Neural progenitor cell (in vitro differentiated cells): ENCODE results near the gene PLVAP. TPM values are rescaled to one million over a fixed set of nuclear protein-coding genes. Genes with fewer than 3 reads are reported as not detected.

Experiments used
- DNase-seq: peaks from one replicate; pipeline ENCODE4 v3.0.0-alpha.2; 2016; ENCODE audit warnings: low spot score
- H2AFZ ChIP-seq: fragments of 200-600 bp; sonication (generic); replicated peaks from 2 replicates; pipeline ENCODE4 v1.6.1; 2016; ENCODE audit warnings: antibody characterized with exemption
- H3F3A ChIP-seq: fragments of 200-600 bp; sonication (generic); 2 replicates; pipeline ENCODE4 v1.6.1; 2016; ENCODE audit warnings: antibody characterized with exemption, low read depth
- H3K27ac ChIP-seq: fragments of 200-600 bp; sonication (generic); 2 replicates; pipeline ENCODE4 v1.5.1; 2016; ENCODE audit warnings: mild to moderate bottlenecking
- H3K27me3 ChIP-seq: fragments of 200-600 bp; sonication (generic); 2 replicates; pipeline ENCODE4 v1.6.1; 2016; ENCODE audit warnings: mild to moderate bottlenecking, moderate library complexity
- H3K36me3 ChIP-seq: fragments of 200-600 bp; sonication (generic); 2 replicates; pipeline ENCODE4 v1.5.1; 2016
- H3K4me1 ChIP-seq: fragments of 200-600 bp; sonication (generic); 2 replicates; pipeline ENCODE4 v1.6.1; 2016; ENCODE audit warnings: mixed run types
- H3K4me2 ChIP-seq: fragments of 200-600 bp; sonication (generic); 2 replicates; pipeline ENCODE4 v1.6.1; 2016
- H3K4me3 ChIP-seq: fragments of 200-600 bp; sonication (generic); 2 replicates; pipeline ENCODE4 v1.5.1; 2016
- H3K79me2 ChIP-seq: fragments of 200-600 bp; sonication (generic); 2 replicates; pipeline ENCODE4 v1.6.1; 2016; ENCODE audit warnings: low read depth
- H3K9ac ChIP-seq: fragments of 200-600 bp; sonication (generic); 2 replicates; pipeline ENCODE4 v1.6.1; 2016
- H3K9me3 ChIP-seq: fragments of 200-600 bp; sonication (generic); 2 replicates; pipeline ENCODE4 v1.5.1; 2016; ENCODE audit warnings: low read depth
- H4K20me1 ChIP-seq: fragments of 200-600 bp; sonication (generic); 2 replicates; pipeline ENCODE4 v1.6.1; 2016; ENCODE audit warnings: low read depth
- H3K27ac Mint-ChIP-seq: 3 replicates; pipeline ENCODE4 v1.8.0; 2021; ENCODE audit warnings: mixed read lengths
- H3K27me3 Mint-ChIP-seq: 2 replicates; pipeline ENCODE4 v1.8.0; 2022; ENCODE audit warnings: low read depth, mild to moderate bottlenecking, inconsistent platforms, moderate library complexity, mixed read lengths; ENCODE audit not compliant: insufficient read depth
- H3K36me3 Mint-ChIP-seq: 3 replicates; pipeline ENCODE4 v1.8.0; 2021; ENCODE audit warnings: mixed read lengths
- H3K4me1 Mint-ChIP-seq: 3 replicates; pipeline ENCODE4 v1.8.0; 2021; ENCODE audit warnings: mixed read lengths
- H3K4me3 Mint-ChIP-seq: 3 replicates; pipeline ENCODE4 v1.8.0; 2021; ENCODE audit warnings: mild to moderate bottlenecking, moderate library complexity, mixed read lengths
- H3K9me3 Mint-ChIP-seq: 3 replicates; pipeline ENCODE4 v1.8.0; 2020; ENCODE audit warnings: mixed read lengths
- EZH2 ChIP-seq: fragments of 200-600 bp; sonication (generic); IDR thresholded peaks from 2 replicates; pipeline ENCODE4 v1.6.1; 2017; ENCODE audit warnings: antibody characterized with exemption, mild to moderate bottlenecking, moderate library complexity
- EZH2phosphoT487 ChIP-seq: fragments of 200-600 bp; sonication (generic); IDR thresholded peaks from 2 replicates; pipeline ENCODE4 v1.6.1; 2017; ENCODE audit warnings: antibody characterized with exemption
- total RNA-seq: library from RNA; depleted of rRNA; stranded (reverse); fragments of >200 nt; gene quantifications from 2 replicates; pipeline ENCODE4 v1.2.3, GENCODE V29; 2015; ENCODE audit warnings: low replicate concordance
- TF ChIP-seq, protein P1 (sequence below): fragments of 200-600 bp; sonication (generic); IDR thresholded peaks from 2 replicates; pipeline ENCODE4 v1.5.1; 2017; ENCODE audit warnings: antibody characterized with exemption, mild to moderate bottlenecking

Gene PLVAP
- total RNA-seq, 1 donor from 2014 or later, result 0.11 TPM

DNA sequence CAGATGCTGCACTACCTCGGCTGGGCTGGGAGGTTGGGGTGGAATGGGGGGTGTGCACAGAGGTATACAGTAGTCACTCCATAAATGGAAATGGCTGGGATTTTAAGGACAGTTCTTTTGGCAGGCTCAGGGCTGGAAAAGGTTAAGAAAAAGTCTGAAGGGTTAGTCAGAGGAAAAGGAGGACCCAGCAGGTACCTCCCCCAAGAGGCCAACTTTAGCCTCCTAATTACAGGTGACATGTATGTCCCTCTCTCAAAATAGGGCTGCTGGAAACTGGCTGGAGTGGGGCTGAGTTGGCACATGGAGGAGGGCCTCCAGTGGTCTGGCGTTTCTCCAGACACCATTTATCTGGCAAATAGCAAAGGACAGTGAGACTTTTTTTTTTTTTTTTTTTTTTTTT lies 15.9 kb upstream of the PLVAP start:
- Mint-ChIP-seq H3K4me1 (peaks cover 18% of the 10 kb centered on the region), H3K9me3 (peaks cover 8% of the 10 kb centered on the region), H3K27me3 (peaks cover 17% of the 10 kb centered on the region), H3K36me3 (no peaks in the 10 kb centered on the region), H3K4me3 (peak overlapping the region; percentile 11), H3K27ac (no peak overlapping the region)
- Histone ChIP-seq H3K4me2 (no peak overlapping the region), H3K4me1 (no peaks in the 10 kb centered on the region), H3K27ac (no peak overlapping the region), H3F3A (peaks cover 22% of the 10 kb centered on the region), H4K20me1 (no peaks in the 10 kb centered on the region), H3K36me3 (no peaks in the 10 kb centered on the region), H3K79me2 (no peaks in the 10 kb centered on the region), H3K9ac (no peak overlapping the region), H3K27me3 (peaks cover 14% of the 10 kb centered on the region), H2AFZ (no peak overlapping the region), H3K4me3 (no peak overlapping the region), H3K9me3 (peaks cover 4% of the 10 kb centered on the region)
- DNase-seq, result no peak
- TF ChIP-seq, protein P1, sequence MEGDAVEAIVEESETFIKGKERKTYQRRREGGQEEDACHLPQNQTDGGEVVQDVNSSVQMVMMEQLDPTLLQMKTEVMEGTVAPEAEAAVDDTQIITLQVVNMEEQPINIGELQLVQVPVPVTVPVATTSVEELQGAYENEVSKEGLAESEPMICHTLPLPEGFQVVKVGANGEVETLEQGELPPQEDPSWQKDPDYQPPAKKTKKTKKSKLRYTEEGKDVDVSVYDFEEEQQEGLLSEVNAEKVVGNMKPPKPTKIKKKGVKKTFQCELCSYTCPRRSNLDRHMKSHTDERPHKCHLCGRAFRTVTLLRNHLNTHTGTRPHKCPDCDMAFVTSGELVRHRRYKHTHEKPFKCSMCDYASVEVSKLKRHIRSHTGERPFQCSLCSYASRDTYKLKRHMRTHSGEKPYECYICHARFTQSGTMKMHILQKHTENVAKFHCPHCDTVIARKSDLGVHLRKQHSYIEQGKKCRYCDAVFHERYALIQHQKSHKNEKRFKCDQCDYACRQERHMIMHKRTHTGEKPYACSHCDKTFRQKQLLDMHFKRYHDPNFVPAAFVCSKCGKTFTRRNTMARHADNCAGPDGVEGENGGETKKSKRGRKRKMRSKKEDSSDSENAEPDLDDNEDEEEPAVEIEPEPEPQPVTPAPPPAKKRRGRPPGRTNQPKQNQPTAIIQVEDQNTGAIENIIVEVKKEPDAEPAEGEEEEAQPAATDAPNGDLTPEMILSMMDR, result no peak

DNA sequence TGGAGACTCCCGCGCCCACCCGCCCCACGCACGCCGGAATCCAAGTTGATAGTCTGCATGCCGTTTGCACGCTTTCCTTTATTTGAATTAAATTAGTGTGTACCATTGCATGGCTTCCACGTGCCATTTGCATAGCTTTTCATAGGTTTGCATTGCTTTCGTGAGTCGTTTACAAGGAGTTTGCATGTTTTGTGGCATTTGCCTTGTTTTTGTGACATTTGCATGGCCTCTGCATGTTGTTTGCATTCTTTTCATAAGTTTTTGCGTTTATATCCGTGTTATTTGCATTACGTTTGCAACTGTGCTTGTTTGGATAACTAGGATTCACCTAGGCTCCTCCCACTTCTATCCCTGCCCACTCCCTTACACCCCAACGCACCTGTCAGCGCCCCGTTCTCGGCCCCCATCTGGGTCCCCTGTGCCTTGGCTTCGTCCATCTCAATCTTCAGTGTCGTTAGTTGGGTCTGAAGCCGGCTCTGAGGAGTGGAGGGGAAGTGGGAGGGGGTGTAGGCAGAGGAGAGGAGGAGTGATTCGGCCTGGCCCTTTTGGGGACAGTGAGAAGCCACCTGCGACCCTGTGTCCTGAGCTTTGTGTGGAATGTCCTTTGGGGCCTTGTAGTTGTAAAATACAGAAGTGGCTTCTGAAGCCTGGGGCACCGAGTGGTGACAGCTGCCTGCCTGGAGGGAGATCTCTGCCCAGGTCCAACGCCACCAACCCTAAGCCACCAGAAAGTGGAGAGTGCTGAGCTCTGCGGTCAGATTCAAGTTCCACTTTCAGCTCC lies 14.4 kb upstream of the PLVAP start:
- no peak overlapping the region for H3K27ac ChIP-seq
- no peak overlapping the region for H3K9ac ChIP-seq
- H3K9me3 Mint-ChIP-seq, result peaks cover 8% of the 10 kb centered on the region
- no peak overlapping the region for H3K27ac Mint-ChIP-seq
- no peaks in the 10 kb centered on the region for H3K4me1 ChIP-seq
- peak overlapping the region; percentile 89 for H2AFZ ChIP-seq
- no peaks in the 10 kb centered on the region for H3K36me3 Mint-ChIP-seq
- H4K20me1 ChIP-seq, result no peaks in the 10 kb centered on the region
- peak; percentile 31 for DNase-seq
- H3K27me3 ChIP-seq, result peaks cover 14% of the 10 kb centered on the region
- no peaks in the 10 kb centered on the region for H3K79me2 ChIP-seq
- peak overlapping the region; percentile 81 for H3K4me3 Mint-ChIP-seq
- TF ChIP-seq, protein P1, result no peak
- TF ChIP-seq EZH2phosphoT487 (no peak), EZH2 (no peak)
- peak overlapping the region; percentile 97 for H3K4me2 ChIP-seq
- H3K27me3 Mint-ChIP-seq, result peaks cover 17% of the 10 kb centered on the region
- H3K4me1 Mint-ChIP-seq, result peaks cover 18% of the 10 kb centered on the region
- peak overlapping the region; percentile 63 for H3K4me3 ChIP-seq
- no peaks in the 10 kb centered on the region for H3K36me3 ChIP-seq
- peaks cover 26% of the 10 kb centered on the region for H3F3A ChIP-seq
- H3K9me3 ChIP-seq, result peaks cover 4% of the 10 kb centered on the region

DNA sequence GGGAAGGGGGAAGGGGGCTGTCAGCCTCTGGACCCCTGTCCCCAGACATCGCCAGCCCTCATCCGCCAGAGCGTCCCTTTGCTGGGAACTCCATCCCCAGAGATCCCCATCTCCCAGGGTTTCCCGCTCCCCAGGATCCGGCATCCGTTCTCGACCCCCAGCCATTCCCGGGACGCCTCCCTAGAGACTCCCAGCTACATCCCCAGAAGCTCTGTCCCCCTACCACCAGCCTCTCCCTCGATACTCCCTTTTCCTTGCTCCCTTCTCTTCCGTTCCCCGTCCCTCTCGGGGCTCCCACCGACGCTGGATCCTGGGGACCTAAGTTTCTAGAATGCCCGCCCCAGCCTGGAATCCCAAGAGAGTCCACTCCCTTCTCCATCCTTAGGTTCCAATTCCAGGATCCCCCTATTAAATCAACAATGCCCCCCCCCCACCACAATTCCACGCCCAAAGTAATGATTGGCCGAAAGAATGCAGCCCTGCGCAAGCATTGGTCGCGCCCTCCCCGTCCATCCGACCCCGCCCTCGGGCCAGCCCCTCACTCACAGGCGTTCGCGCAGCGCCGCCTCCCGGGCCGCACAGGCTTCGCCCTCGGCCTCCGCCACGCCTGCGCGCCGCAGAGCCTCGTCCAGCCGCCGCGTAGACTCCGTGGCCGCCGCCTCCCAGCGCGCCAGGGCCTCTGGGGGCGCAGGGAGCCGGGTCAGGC lies 13.7 kb upstream of the PLVAP start:
- H3K79me2 ChIP-seq, result no peaks in the 10 kb centered on the region
- TF ChIP-seq, protein P1, result peak; percentile 75
- TF ChIP-seq EZH2, result no peak
- H2AFZ ChIP-seq, result peak overlapping the region; percentile 74
- peak overlapping the region; percentile 97 for H3K4me2 ChIP-seq
- no peak overlapping the region for H3K27ac ChIP-seq
- Mint-ChIP-seq H3K4me1 (peaks cover 18% of the 10 kb centered on the region), H3K9me3 (peaks cover 8% of the 10 kb centered on the region), H3K4me3 (peak overlapping the region; percentile 96), H3K27me3 (peaks cover 20% of the 10 kb centered on the region), H3K36me3 (no peaks in the 10 kb centered on the region), H3K27ac (no peak overlapping the region)
- peaks cover 4% of the 10 kb centered on the region for H3K9me3 ChIP-seq
- peaks cover 26% of the 10 kb centered on the region for H3F3A ChIP-seq
- no peak overlapping the region for H3K9ac ChIP-seq
- no peaks in the 10 kb centered on the region for H4K20me1 ChIP-seq
- peak overlapping the region; percentile 63 for H3K4me3 ChIP-seq
- peak; percentile 99 for DNase-seq
- no peaks in the 10 kb centered on the region for H3K4me1 ChIP-seq
- H3K27me3 ChIP-seq, result peaks cover 14% of the 10 kb centered on the region
- H3K36me3 ChIP-seq, result no peaks in the 10 kb centered on the region
